WTC11 (cell line): ENCODE data around the gene CAPN15. TPM values are rescaled to one million over a fixed set of nuclear protein-coding genes. Genes with fewer than 3 reads are reported as not detected.

Source experiments
- ATAC-seq: fragments of 200-7000 bp; cut with Tn5 transposase; 2 replicates; pipeline ENCODE4 v1.10.0; 2021; ENCODE audit warnings: mild to moderate bottlenecking, moderate library complexity
- CTCF ChIA-PET: fragments of 300-600 bp; sonication (Branson Sonifier 250); formaldehyde crosslinking; loops from one replicate; lab custom pipeline; 2021; ENCODE audit warnings: antibody characterized with exemption; lab: Charles Lee
- POLR2A ChIA-PET: fragments of 350-600 bp; sonication (Branson Sonifier 250); formaldehyde crosslinking; loops from one replicate; lab custom pipeline; 2021; ENCODE audit warnings: antibody characterized with exemption; lab: Charles Lee
- DNase-seq: peaks from one replicate; pipeline ENCODE4 v3.0.0; 2021; ENCODE audit warnings: low spot score
- H3K27ac Mint-ChIP-seq: 2 replicates; pipeline ENCODE4 v1.8.0; 2021; ENCODE audit warnings: mixed read lengths
- H3K27me3 Mint-ChIP-seq: 2 replicates; pipeline ENCODE4 v1.8.0; 2021; ENCODE audit warnings: low read depth, mild to moderate bottlenecking, moderate library complexity, mixed read lengths
- H3K36me3 Mint-ChIP-seq: 2 replicates; pipeline ENCODE4 v1.8.0; 2021; ENCODE audit warnings: mixed read lengths
- H3K4me1 Mint-ChIP-seq: 2 replicates; pipeline ENCODE4 v1.8.0; 2022; ENCODE audit warnings: mixed read lengths
- H3K4me3 Mint-ChIP-seq: 2 replicates; pipeline ENCODE4 v1.8.0; 2021; ENCODE audit warnings: mild to moderate bottlenecking, moderate library complexity, mixed read lengths
- H3K9me3 Mint-ChIP-seq: 2 replicates; pipeline ENCODE4 v1.8.0; 2021; ENCODE audit warnings: mixed read lengths
- CREB1 ChIP-seq: sonication (generic); formaldehyde crosslinking; IDR thresholded peaks from 2 replicates; pipeline ENCODE4 v1.8.0; 2023; ENCODE audit warnings: mild to moderate bottlenecking, missing genetic modification reagents
- CREM ChIP-seq: sonication (generic); formaldehyde crosslinking; IDR thresholded peaks from 2 replicates; pipeline ENCODE4 v1.8.1; 2022; ENCODE audit warnings: mild to moderate bottlenecking, missing genetic modification reagents, moderate library complexity
- E2F5 ChIP-seq: sonication (generic); formaldehyde crosslinking; IDR thresholded peaks from 2 replicates; pipeline ENCODE4 v1.8.1; 2022; ENCODE audit warnings: mild to moderate bottlenecking, moderate library complexity, missing genetic modification reagents
- FOXK1 ChIP-seq: sonication (generic); formaldehyde crosslinking; IDR thresholded peaks from 2 replicates; pipeline ENCODE4 v1.8.0; 2022; ENCODE audit warnings: mild to moderate bottlenecking, moderate library complexity, missing genetic modification reagents
- FOXP1 ChIP-seq: sonication (generic); formaldehyde crosslinking; IDR thresholded peaks from 2 replicates; pipeline ENCODE4 v1.8.0; 2022; ENCODE audit warnings: missing genetic modification reagents, mild to moderate bottlenecking, moderate library complexity, borderline replicate concordance
- GTF2I ChIP-seq: fragments of 250-450 bp; sonication (Bioruptor Pico); conservative IDR thresholded peaks from 2 replicates; pipeline ENCODE4 v1.4.0; 2021; ENCODE audit warnings: mild to moderate bottlenecking
- HMGA2 ChIP-seq: fragments of 250-450 bp; sonication (Bioruptor Pico); IDR thresholded peaks from 2 replicates; pipeline ENCODE4 v1.4.0; 2021; ENCODE audit warnings: mild to moderate bottlenecking, moderate library complexity
- HMGXB4 ChIP-seq: sonication (generic); formaldehyde crosslinking; IDR thresholded peaks from 2 replicates; pipeline ENCODE4 v1.8.1; 2023; ENCODE audit warnings: mild to moderate bottlenecking, moderate library complexity, missing genetic modification reagents
- IRF2 ChIP-seq: sonication (generic); formaldehyde crosslinking; IDR thresholded peaks from 2 replicates; pipeline ENCODE4 v1.8.0; 2022; ENCODE audit warnings: low read depth, missing genetic modification reagents, borderline replicate concordance
- JAZF1 ChIP-seq: fragments of 250-450 bp; sonication (Bioruptor Pico); IDR thresholded peaks from 2 replicates; pipeline ENCODE4 v1.9.0; 2021; ENCODE audit warnings: moderate library complexity, mild to moderate bottlenecking, inconsistent platforms
- MYBL2 ChIP-seq: sonication (generic); formaldehyde crosslinking; IDR thresholded peaks from 2 replicates; pipeline ENCODE4 v1.8.1; 2023; ENCODE audit warnings: mild to moderate bottlenecking, moderate library complexity, missing genetic modification reagents
- NFYB ChIP-seq: sonication (generic); formaldehyde crosslinking; conservative IDR thresholded peaks from 2 replicates; pipeline ENCODE4 v1.8.0; 2022; ENCODE audit warnings: low read depth, missing genetic modification reagents
- OVOL2 ChIP-seq: fragments of 250-450 bp; sonication (Bioruptor Pico); IDR thresholded peaks from 2 replicates; pipeline ENCODE4 v1.9.0; 2021; ENCODE audit warnings: mild to moderate bottlenecking, borderline replicate concordance
- SOX15 ChIP-seq: fragments of 250-450 bp; sonication (Bioruptor Pico); IDR thresholded peaks from 2 replicates; pipeline ENCODE4 v1.9.0; 2021; ENCODE audit warnings: mild to moderate bottlenecking
- ZNF138 ChIP-seq: sonication (generic); formaldehyde crosslinking; conservative IDR thresholded peaks from 2 replicates; pipeline ENCODE4 v1.8.1; 2022; ENCODE audit warnings: mild to moderate bottlenecking, moderate library complexity, missing genetic modification reagents
- ZNF425 ChIP-seq: fragments of 250-450 bp; sonication (Bioruptor Pico); conservative IDR thresholded peaks from 2 replicates; pipeline ENCODE4 v1.9.0; 2021; ENCODE audit warnings: mild to moderate bottlenecking
- ZNF532 ChIP-seq: fragments of 250-450 bp; sonication (Bioruptor Pico); IDR thresholded peaks from 2 replicates; pipeline ENCODE4 v1.9.0; 2021; ENCODE audit warnings: mild to moderate bottlenecking, borderline replicate concordance
- total RNA-seq: library from RNA; stranded (reverse); gene quantifications from 3 replicates; pipeline ENCODE4 v1.2.3, GENCODE V29; 2021

CAPN15 gene
- total RNA-seq, 1 experiment from 2014 or later = 110 TPM

- Mint-ChIP-seq H3K9me3 (no peaks in the 10 kb centered on the region), H3K4me1 (peaks cover 19% of the 10 kb centered on the region), H3K4me3 (no peak overlapping the region), H3K36me3 (no peaks in the 10 kb centered on the region), H3K27ac (no peak overlapping the region), H3K27me3 (no peaks in the 10 kb centered on the region; the same call in 1 of the 2 replicates)
- ChIA-PET CTCF (no interaction called here), POLR2A (no interaction called here)
- ATAC-seq (no peak), DNase-seq (no peak)
- TF ChIP-seq CREM (CRISPR knock-in tag) (no peak), ZNF532 (CRISPR knock-in tag) (no peak), ZNF138 (CRISPR knock-in tag) (no peak), NFYB (CRISPR knock-in tag) (no peak), E2F5 (CRISPR knock-in tag) (no peak), CREB1 (CRISPR knock-in tag) (no peak), GTF2I (no peak), IRF2 (CRISPR knock-in tag) (no peak), ZNF425 (CRISPR knock-in tag) (no peak), MYBL2 (CRISPR knock-in tag) (no peak), SOX15 (CRISPR knock-in tag) (no peak), HMGXB4 (CRISPR knock-in tag) (no peak), FOXK1 (no peak), FOXP1 (no peak), JAZF1 (CRISPR knock-in tag) (no peak), OVOL2 (CRISPR knock-in tag) (no peak), HMGA2 (CRISPR knock-in tag) (no peak)
Observed at GRCh38 chr16:572865-573650, 45.5 kb downstream of the CAPN15 start.
